ENCODE data around the gene UGP2.

UGP2 gene

DNA sequence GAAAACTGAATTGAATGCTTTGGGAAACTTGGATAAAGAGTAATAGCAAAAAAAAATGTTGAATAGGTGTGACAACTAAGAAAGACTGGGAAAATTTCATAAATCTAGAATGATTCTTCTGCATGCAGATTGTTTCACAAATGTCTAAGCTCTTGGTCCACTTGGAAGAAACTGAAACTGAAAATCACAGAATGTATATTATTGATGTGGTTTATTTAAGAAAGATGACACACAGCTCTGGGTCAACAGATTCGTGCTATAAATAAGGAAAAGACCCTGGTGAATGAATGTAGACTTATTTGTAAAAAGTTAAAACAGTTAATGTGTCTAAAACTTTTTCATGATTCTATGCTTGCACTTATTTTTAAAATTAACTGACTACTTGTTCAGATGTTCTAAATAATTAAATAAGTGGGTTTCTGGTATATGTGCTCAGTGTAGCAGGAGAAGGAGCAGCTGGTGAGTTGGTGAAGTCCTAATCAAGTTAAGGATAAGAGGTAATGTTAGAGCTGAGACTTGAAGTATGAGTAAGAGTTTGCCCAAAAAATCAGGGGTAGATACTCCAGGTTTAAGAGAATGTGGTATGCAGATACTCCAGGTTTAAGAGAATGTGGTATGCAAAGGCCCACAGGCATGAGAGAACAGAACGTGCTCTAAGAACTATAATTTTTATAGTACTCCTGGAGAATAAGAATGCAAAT, 24.5 kb downstream of the UGP2 start:
- H3K4me1 ChIP-seq: peaks cover 0 to 64% (median 14%) of the 10 kb centered on the region in 4 donors
- H3K27me3 ChIP-seq: no peaks in the 10 kb centered on the region
- TF ChIP-seq, protein P1, sequence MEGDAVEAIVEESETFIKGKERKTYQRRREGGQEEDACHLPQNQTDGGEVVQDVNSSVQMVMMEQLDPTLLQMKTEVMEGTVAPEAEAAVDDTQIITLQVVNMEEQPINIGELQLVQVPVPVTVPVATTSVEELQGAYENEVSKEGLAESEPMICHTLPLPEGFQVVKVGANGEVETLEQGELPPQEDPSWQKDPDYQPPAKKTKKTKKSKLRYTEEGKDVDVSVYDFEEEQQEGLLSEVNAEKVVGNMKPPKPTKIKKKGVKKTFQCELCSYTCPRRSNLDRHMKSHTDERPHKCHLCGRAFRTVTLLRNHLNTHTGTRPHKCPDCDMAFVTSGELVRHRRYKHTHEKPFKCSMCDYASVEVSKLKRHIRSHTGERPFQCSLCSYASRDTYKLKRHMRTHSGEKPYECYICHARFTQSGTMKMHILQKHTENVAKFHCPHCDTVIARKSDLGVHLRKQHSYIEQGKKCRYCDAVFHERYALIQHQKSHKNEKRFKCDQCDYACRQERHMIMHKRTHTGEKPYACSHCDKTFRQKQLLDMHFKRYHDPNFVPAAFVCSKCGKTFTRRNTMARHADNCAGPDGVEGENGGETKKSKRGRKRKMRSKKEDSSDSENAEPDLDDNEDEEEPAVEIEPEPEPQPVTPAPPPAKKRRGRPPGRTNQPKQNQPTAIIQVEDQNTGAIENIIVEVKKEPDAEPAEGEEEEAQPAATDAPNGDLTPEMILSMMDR (IDR thresholded peaks at IDR 0.05): no peak
- H3K4me3 ChIP-seq: no peak overlapping the region
- no peak overlapping the region for H3K27ac ChIP-seq
- DNase-seq: no peak
- no peaks in the 10 kb centered on the region for H3K9me3 ChIP-seq
- intact Hi-C loops (cut with DNase I; ENCODE audit: low total_unique reads): no loop called here
- H3K36me3 ChIP-seq: peaks cover 0 to 23% (median 20%) of the 10 kb centered on the region in 3 donors

DNA sequence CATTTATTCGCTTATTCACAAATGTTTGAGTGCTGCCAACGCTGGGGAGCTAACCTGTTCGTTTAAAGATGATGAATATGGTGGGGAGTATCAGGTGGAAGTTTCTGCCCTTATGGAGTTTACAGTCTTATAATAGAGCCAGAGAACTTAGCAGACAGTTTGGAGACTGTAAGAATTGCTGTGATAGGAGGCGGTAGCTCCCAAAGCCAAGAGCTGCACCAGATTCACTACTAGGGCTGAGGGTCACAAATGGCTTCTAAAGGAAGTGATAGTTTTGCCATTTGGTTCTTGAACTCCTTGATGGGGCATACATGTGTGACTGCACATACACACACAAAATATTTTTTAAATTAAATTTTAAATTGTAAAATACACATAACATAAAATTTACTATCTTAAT, 29.0 kb downstream of the UGP2 start:
- DNase-seq: no peak
- intact Hi-C loops (cut with DNase I; ENCODE audit: low total_unique reads): no loop called here
- peaks cover 0 to 8% (median 6%) of the 10 kb centered on the region in 3 donors for H3K36me3 ChIP-seq
- TF ChIP-seq, protein P1 (IDR thresholded peaks at IDR 0.05): no peak
- H3K9me3 ChIP-seq: no peaks in the 10 kb centered on the region
- no peak overlapping the region for H3K4me3 ChIP-seq
- H3K27me3 ChIP-seq: no peaks in the 10 kb centered on the region
- H3K4me1 ChIP-seq: peaks cover 0 to 65% (median 44%) of the 10 kb centered on the region in 4 donors
- peak overlapping the region in 1 of 2 donors; percentile 56 for H3K27ac ChIP-seq

DNA sequence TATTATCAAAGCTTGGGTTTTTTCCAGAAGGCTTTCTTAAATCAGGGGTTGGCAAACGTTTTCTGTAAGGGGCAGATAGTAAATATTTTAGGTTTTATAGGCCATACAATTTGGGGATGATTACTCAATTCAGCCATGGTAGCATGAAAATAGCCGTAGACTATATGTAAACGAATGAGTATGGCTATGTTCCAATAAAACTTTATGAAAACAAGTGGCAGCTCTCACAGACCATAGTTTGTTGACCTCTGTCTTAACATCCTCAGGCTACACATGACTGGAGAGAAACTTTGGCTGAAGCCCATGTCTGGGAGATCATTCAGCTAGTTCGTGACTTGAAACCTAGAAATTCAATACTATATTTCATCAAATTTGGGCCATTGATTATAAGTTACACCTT, 30.2 kb downstream of the UGP2 start:
- TF ChIP-seq, protein P1 (IDR thresholded peaks at IDR 0.05): no peak
- H3K27me3 ChIP-seq: no peaks in the 10 kb centered on the region
- H3K9me3 ChIP-seq: no peaks in the 10 kb centered on the region
- H3K4me3 ChIP-seq: no peak overlapping the region
- no peak for DNase-seq
- intact Hi-C loops (cut with DNase I; ENCODE audit: low total_unique reads): no loop called here
- peaks cover 0 to 8% (median 6%) of the 10 kb centered on the region in 3 donors for H3K36me3 ChIP-seq
- H3K4me1 ChIP-seq: peaks cover 0 to 65% (median 49%) of the 10 kb centered on the region in 4 donors
- peak overlapping the region; percentile 42 to 56 for H3K27ac ChIP-seq

DNA sequence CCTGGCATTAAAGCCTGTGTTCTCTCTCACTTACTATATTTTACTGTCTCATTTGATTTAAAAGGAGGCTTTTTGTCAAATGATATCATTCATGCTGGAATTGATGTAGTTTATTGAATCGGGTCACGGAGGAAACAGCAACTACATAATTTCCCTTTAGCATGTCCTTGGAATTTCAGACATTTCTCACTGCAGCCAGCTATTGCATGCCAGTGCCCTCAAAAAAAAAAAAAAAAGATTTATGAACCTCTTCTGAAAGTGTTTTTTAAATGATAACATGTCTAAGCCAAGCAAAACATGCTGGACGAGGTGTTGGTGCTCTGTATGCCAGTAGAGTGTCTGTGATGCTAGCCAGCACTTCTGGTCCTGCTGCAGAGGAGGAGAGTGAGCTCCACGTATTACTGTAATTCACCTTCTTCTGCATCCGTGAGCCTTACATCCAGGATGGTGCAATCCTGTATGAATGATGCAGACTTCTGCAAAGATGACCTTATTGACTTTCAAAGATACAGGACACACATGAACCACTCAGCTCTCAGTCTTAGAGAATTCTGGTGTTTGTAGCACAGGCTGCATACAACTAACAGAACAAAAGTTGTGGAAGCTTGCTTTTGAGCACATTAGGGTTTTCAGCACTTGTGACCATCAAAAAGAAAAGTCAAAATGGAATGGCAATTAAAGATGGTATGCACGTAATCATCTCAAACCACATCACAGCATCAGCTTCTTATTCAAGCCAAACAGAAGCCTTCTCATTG, 31.1 kb downstream of the UGP2 start:
- H3K4me1 ChIP-seq: peaks cover 0 to 60% (median 49%) of the 10 kb centered on the region in 4 donors
- DNase-seq: no peak

DNA sequence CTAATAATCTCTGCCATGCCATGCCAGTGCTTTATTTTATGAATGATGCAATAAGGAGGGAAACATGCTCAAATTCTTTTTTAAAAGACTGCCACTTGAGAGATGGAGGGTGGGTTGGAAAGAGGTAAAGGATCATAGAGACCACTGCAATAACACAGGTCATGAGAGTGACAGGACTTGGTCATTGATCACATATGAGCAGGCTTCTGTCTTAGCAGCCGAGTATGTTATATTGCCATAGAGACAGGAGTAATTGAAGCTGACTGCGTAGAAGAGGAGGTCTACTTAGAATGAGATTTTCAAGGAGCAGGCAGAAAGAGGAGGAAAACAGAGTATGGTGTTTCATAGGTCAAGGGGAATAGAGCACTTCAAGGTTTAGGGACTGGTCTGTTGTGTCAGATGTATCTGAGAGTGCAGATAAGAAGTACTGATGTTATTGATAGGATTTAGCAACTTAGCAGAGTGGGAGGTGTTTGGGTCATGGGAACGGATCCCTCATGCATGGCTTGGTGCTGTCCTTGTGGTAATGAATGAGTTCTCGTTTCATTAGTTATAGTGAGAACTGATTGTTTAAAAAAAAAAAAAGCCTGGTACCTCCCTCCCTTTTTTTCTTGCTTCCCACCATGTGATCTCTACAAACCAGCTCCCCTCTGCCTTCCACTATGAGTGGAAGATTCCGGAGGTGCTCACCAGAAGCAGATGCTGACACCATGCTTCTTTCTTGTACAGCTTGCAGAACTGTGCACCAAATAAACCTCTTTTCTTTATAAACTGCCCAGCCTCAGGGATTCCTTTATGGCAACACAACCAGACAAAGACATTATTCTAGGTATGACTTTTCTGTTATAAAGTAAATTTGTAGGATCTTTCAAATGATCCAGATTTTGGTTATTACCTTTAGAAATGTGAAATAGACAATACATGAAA, 32.8 kb downstream of the UGP2 start:
- Histone ChIP-seq H3K4me3 (no peak overlapping the region), H3K36me3 (peaks cover 6 to 12% (median 8%) of the 10 kb centered on the region in 3 donors), H3K9me3 (no peaks in the 10 kb centered on the region), H3K27ac (peak overlapping the region; percentile 51 to 61), H3K27me3 (no peaks in the 10 kb centered on the region), H3K4me1 (peaks cover 0 to 60% (median 49%) of the 10 kb centered on the region in 4 donors)
- no peak for DNase-seq
- TF ChIP-seq, protein P1 (IDR thresholded peaks at IDR 0.05): no peak
- intact Hi-C loops (cut with DNase I; ENCODE audit: low total_unique reads): no loop called here

More for the DNA sequence above, 31.1 kb downstream of the UGP2 start:
- H3K27ac ChIP-seq: peak overlapping the region; percentile 56 to 61
- H3K36me3 ChIP-seq: peaks cover 6 to 8% (median 6%) of the 10 kb centered on the region in 3 donors
- intact Hi-C loops (cut with DNase I; ENCODE audit: low total_unique reads): no loop called here
- H3K9me3 ChIP-seq: no peaks in the 10 kb centered on the region
- no peak overlapping the region for H3K4me3 ChIP-seq
- TF ChIP-seq, protein P1 (IDR thresholded peaks at IDR 0.05): no peak
- H3K27me3 ChIP-seq: no peaks in the 10 kb centered on the region

Measured in tibial artery (tissue), 4 donors.